Heart right ventricle (tissue), 16 donors: ENCODE data around the gene PRKCE. TPM values are rescaled to one million over a fixed set of nuclear protein-coding genes. Genes with fewer than 3 reads are reported as not detected.

Experiments used
- ATAC-seq, 8 donors: fragments of 200-7000 bp; cut with Tn5 transposase; one replicate each; pipeline ENCODE4 v1.9.1; 2020; ENCODE audit warnings: mild to moderate bottlenecking in 8 of 8, moderate library complexity in 8 of 8, moderate number of reproducible peaks in 1 of 8
- DNase-seq, 2 donors: peaks; one replicate each; pipeline ENCODE4 v3.0.0-alpha.2; 2020
- H3K27ac ChIP-seq, 10 donors: fragments of 200-600 bp; sonication (generic) in 2 of 10; one replicate each; pipeline versions ENCODE4 v1.5.0 to v1.8.0; 2020 to 2022; ENCODE audit warnings: mild to moderate bottlenecking in 3 of 10
- H3K27me3 ChIP-seq, 7 donors: fragments of 200-600 bp; one replicate each; pipeline ENCODE4 v1.8.0; 2021 to 2022; ENCODE audit warnings: mild to moderate bottlenecking in 2 of 7
- H3K36me3 ChIP-seq, 9 donors: fragments of 200-600 bp; sonication (generic) in 1 of 9; one replicate each; pipeline versions ENCODE4 v1.5.0 to v1.8.0; 2020 to 2022; ENCODE audit warnings: mild to moderate bottlenecking in 2 of 9
- H3K4me1 ChIP-seq, 9 donors: fragments of 200-600 bp; sonication (generic) in 1 of 9; one replicate each; pipeline versions ENCODE4 v1.5.0 to v1.8.0; 2020 to 2022; ENCODE audit warnings: mild to moderate bottlenecking in 4 of 9
- H3K4me3 ChIP-seq, 10 donors: fragments of 200-600 bp; sonication (generic) in 2 of 10; one replicate each; pipeline versions ENCODE4 v1.5.0 to v1.8.0; 2020 to 2022; ENCODE audit warnings: mild to moderate bottlenecking in 7 of 10, moderate library complexity in 2 of 10
- H3K9me3 ChIP-seq, 11 donors: fragments of 200-600 bp in 10 of 11; sonication (generic) in 2 of 11; one replicate each; pipeline versions ENCODE4 v1.5.0 to v1.8.0; 2013 to 2022; ENCODE audit warnings: mild to moderate bottlenecking in 2 of 11, control low read depth in 1 of 11, moderate library complexity in 1 of 11
- WGBS, 2 donors: extraction: QIAGEN DNeasy Blood & Tissue Kit; methylation state at CpG; one replicate each; pipeline ENCODE4 v1.1.7; 2013; ENCODE audit warnings: inconsistent platforms in 1 of 2; 5-methylcytosine and 5-hydroxymethylcytosine counted together
- intact Hi-C, 10 donors: fragments of 100-400 bp; cut with DNase I; formaldehyde crosslinking; loops; one replicate each; pipeline versions ENCODE4 v1.11.1 to v1.14.2; 2022
- polyA plus RNA-seq, 2 donors: library from polyadenylated mRNA; stranded (reverse); fragments of 200-250 nt; gene quantifications; one replicate each; pipeline ENCODE4 v1.2.3, GENCODE V29; 2013
- total RNA-seq, 10 donors: library from RNA; stranded (reverse); fragmentation: NEBNext Ultra II Directional in 3 of 10; extraction: Animal tissue kit (Norgen Biotek cat#: 25700) in 3 of 10; gene quantifications; one replicate each; pipeline versions ENCODE4 v1.2.1 to v1.2.4, GENCODE V29; 2021 to 2023
- TF ChIP-seq, protein P1 (sequence below), 9 donors: fragments of 200-600 bp; sonication (generic) in 2 of 9; IDR thresholded peaks; one replicate each; pipeline versions ENCODE4 v1.5.0 to v1.8.0; 2021 to 2022; ENCODE audit warnings: antibody characterized with exemption in 9 of 9, mild to moderate bottlenecking in 5 of 9, moderate library complexity in 1 of 9
- donor health status: Arrhythmogenic right ventricular cardiomyopathy.
- donor health status: ischemic (EF 13 %, LVEDD 7.1; RV severe dilation, severe dysfunction).
- donor health status: healthy with polysubstance abuse.
- donor health status: DM: no; HTN: yes; CAD: no.
- donor health status: DM: no; HTN: no; CAD: no.
- donor health status: ischemic (EF 25% LVEDD 6.9; RV normal size, moderate dysfunction).
- donor health status: ischemic (EF 25% LVEDD 5.7; RV mildly dilated, moderate dysfunction).
- donor health status: healthy.
- donor health status: DM: yes; HTN: yes; CAD: no.
- donor health status: Ischemic cardiomyopathy.
- donor health status: ischemic (EF 35%, LVEDD 5.7; RV mildly dilated, moderate dysfunction).
- donor health status: nonischemic (EF 11% LVEDD 7.7; RV severe dilation, severe dysfunction).
- donor health status: DM: yes; HTN: yes; CAD: no.
- donor health status: PGD.
- donor health status: ischemic (EF 29% LVEDD 5.4; RV normal size, mild dysfunction).
- donor health status: nonischemic (EF 23%, LVEDD 6.1; RV moderate dilation, normal function).

Gene PRKCE
- total and polyA plus RNA-seq, 12 donors = 3.7 to 22.7 (median 16.7) TPM

DNA sequence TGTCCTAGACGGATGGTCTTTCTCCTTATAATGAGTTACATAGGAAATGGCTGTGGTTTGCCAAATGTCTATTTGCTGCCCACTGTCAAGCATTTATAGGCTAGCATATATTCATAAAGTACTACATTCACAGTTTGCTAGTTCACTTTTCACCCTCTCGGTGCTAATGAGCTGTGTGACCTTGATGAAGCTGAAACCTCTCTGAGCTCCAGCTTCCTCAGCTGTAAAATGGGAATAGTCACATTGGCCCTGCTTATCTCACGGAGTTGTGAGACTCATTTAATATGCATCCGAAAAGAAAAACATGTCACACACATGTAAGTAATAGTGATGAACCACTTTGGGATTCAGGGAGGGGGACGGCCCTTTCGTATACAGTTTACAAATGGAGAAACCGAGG, 17.0 kb downstream of the PRKCE start:
- Histone ChIP-seq H3K36me3 (no peaks in the 10 kb centered on the region), H3K9me3 (no peaks in the 10 kb centered on the region), H3K27ac (peak overlapping the region in 8 of 10 donors; percentile 52 to 85 (median 68)), H3K4me1 (peaks cover 0 to 35% (median 15%) of the 10 kb centered on the region in 9 donors), H3K4me3 (no peak overlapping the region), H3K27me3 (no peaks in the 10 kb centered on the region)
- 81 to 84% methylated on average over 7 of the region's 7 CpGs for WGBS, 2 donors
- no peak for DNase-seq
- ATAC-seq = no peak
- intact Hi-C loops = no loop called here
- TF ChIP-seq, protein P1, sequence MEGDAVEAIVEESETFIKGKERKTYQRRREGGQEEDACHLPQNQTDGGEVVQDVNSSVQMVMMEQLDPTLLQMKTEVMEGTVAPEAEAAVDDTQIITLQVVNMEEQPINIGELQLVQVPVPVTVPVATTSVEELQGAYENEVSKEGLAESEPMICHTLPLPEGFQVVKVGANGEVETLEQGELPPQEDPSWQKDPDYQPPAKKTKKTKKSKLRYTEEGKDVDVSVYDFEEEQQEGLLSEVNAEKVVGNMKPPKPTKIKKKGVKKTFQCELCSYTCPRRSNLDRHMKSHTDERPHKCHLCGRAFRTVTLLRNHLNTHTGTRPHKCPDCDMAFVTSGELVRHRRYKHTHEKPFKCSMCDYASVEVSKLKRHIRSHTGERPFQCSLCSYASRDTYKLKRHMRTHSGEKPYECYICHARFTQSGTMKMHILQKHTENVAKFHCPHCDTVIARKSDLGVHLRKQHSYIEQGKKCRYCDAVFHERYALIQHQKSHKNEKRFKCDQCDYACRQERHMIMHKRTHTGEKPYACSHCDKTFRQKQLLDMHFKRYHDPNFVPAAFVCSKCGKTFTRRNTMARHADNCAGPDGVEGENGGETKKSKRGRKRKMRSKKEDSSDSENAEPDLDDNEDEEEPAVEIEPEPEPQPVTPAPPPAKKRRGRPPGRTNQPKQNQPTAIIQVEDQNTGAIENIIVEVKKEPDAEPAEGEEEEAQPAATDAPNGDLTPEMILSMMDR (IDR thresholded peaks at IDR 0.05) = no peak

DNA sequence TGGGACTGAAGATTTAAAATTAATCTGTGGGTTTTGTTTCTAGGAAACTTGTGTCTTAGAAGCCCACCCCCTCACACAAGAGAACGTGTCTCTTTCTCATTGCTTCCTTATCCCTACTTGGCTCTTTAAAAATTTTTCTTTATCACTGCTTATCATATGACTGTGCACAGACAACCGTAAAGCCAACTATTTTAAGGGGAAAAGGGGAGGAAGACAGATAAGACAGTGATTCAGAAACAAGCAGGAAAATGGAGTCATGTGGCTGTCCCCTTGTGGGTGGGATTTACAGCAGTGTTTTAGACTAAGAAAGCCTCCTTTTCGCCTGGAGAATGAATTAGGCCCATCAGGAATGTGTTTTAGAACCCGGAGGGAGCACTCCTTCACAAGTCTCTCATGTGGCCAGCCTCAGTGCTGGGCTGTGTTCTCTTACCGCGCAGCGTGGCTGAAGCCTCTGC, 17.6 kb downstream of the PRKCE start:
- Histone ChIP-seq H3K27ac (peak overlapping the region in 8 of 10 donors; percentile 52 to 85 (median 68)), H3K9me3 (no peaks in the 10 kb centered on the region), H3K4me1 (peaks cover 0 to 41% (median 16%) of the 10 kb centered on the region in 9 donors), H3K4me3 (no peak overlapping the region), H3K36me3 (no peaks in the 10 kb centered on the region), H3K27me3 (no peaks in the 10 kb centered on the region)
- TF ChIP-seq, protein P1 (IDR thresholded peaks at IDR 0.05) = no peak
- intact Hi-C loops = no loop called here
- ATAC-seq (peak; percentile 17 to 89 (median 66)), DNase-seq (no peak)
- WGBS, 2 donors = 17 to 28% methylated on average over 7 of the region's 7 CpGs

DNA sequence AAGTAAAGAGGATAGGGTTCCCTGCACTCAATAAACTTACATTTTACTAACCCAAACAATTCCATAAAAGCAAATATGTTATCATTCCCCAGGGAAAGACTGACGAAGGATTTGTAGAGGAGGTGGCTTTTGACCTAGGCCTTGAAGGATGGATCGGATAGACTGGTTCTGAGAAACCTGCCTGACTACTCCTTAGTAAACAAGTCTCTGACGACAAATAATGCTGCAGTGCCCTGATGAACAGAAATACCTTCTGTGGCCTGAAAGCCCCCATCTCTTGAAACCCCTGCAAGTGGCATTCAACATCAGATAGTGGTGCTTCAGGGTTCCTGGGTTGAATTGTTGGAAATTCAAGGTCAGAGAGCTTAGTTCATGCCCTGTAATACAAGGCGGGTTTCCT, 19.2 kb downstream of the PRKCE start:
- WGBS, 2 donors = 91 to 92% methylated on average over 4 of the region's 4 CpGs
- ATAC-seq = no peak

DNA sequence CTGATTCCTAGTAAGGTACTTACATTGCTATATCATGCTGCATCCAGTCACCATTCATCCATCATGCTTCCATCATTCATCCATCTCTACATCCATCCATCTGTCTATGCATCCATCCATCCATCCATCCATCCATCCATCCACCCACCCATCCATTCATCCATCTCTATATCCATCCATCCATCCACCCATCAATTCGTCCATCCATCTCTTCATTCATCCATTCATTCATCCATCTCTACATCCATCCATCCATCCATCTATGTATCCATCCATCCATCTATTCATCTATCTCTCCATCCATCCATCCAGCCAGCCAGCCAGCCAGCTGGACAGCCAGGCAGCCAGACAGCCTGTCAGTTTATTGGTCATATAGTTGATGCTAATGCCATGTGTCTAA, 20.7 kb downstream of the PRKCE start:
- 97% methylated on average over 1 of the region's 1 CpG for WGBS, 2 donors
- H3K4me1 ChIP-seq = peaks cover 6 to 63% (median 37%) of the 10 kb centered on the region in 9 donors
- no peak for ATAC-seq

More for the DNA sequence above, 19.2 kb downstream of the PRKCE start:
- H3K9me3 ChIP-seq = no peaks in the 10 kb centered on the region
- TF ChIP-seq, protein P1 (IDR thresholded peaks at IDR 0.05) = no peak
- no peaks in the 10 kb centered on the region for H3K27me3 ChIP-seq
- peaks cover 6 to 51% (median 32%) of the 10 kb centered on the region in 9 donors for H3K4me1 ChIP-seq
- H3K27ac ChIP-seq = no peak overlapping the region
- no peaks in the 10 kb centered on the region for H3K36me3 ChIP-seq
- no peak overlapping the region for H3K4me3 ChIP-seq
- no peak for DNase-seq
- intact Hi-C loops = no loop called here

More for the DNA sequence above, 20.7 kb downstream of the PRKCE start:
- no peak overlapping the region for H3K4me3 ChIP-seq
- no peaks in the 10 kb centered on the region for H3K36me3 ChIP-seq
- TF ChIP-seq, protein P1 (IDR thresholded peaks at IDR 0.05) = no peak
- intact Hi-C loops = no loop called here
- DNase-seq = no peak
- H3K27me3 ChIP-seq = no peaks in the 10 kb centered on the region
- H3K9me3 ChIP-seq = no peaks in the 10 kb centered on the region
- no peak overlapping the region for H3K27ac ChIP-seq
